A549 treated with ZK216348 at 1 μM for 4 hours (cell line): ENCODE results near the gene VAMP4. TPM values are rescaled to one million over a fixed set of nuclear protein-coding genes. Genes with fewer than 3 reads are reported as not detected.

Experiments
- total RNA-seq: library from RNA; stranded (reverse); fragments of 200-300 nt; extraction: Qiagen RNA extraction; gene quantifications from 5 replicates; pipeline ENCODE4 v1.2.3, GENCODE V29; 2022; ENCODE audit warnings: low read depth

The VAMP4 gene
- total RNA-seq = 4.0 to 5.7 TPM (median 4.7 TPM) in 5 replicates

GRCh38 chr1:171741872-171742576, at the start of gene VAMP4:
Gene VAMP4, minus strand, starts transcription at chr1:171742065. Its CDS starts 3,651 bp downstream, at chr1:171738414.

GRCh38 chr1:171781176-171781875, 39.5 kb upstream of the VAMP4 start, which contains the start of gene METTL13:
Gene METTL13, plus strand, starts transcription at chr1:171781660. Its CDS starts 308 bp downstream, at chr1:171781968.

DNA sequence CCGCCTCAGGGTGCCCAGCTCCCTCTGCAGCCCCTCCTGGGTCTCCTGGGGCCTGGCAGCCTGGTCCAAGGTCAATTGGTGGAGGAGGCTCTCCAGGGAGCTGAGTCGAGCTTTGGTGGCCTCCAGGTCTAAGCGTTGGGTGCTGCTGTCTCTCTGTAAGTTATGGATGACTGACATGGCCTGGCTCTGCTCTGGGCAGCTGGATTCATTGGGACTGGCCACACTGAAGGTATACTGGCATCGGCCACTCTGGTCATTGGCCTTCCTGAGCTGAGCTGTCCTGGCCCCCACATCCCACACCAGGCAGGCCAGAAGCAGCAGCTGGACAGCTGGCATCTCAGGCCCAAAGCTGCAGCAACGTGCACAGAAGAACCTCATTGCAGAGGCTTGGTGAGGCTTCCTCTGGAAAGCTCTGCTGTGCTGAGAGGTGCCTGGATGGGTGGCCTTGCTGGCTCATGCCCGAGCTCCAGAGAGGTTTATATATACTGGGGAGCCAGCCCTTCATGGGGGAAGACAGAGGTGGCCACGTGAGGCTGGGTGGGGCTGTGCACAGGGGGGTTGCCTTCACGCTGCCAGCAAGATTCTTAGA, 89.5 kb downstream of the VAMP4 start, which contains the start of gene MYOC:
MYOC (minus strand) TSS at position 455 of the 589 bp plus-strand sequence; CDS start at position 378, 77 bp downstream.

Other genes with a start within 250 kb of the VAMP4 start
- not detected in 5 replicates for gene MYOCOS, start 119.8 kb downstream of the VAMP4 start, total RNA-seq
- 0.06 TPM in 1 of 5 replicates, not detected in the others for gene MYOC, start 89.4 kb downstream of the VAMP4 start, total RNA-seq
- gene METTL13, start 39.6 kb upstream of the VAMP4 start, total RNA-seq = 30.3 to 49.1 TPM (median 45.0 TPM) in 5 replicates
- gene DNM3, start 99.4 kb upstream of the VAMP4 start, total RNA-seq = 0.15 to 0.79 TPM (median 0.51 TPM) in 5 replicates